ENCODE results near the gene VTN. TPM values are rescaled to one million over a fixed set of nuclear protein-coding genes. Genes with fewer than 3 reads are reported as not detected.
A peak's percentile ranks its signal among the peaks of the same experiment; 100 is the strongest.

The VTN gene
- total RNA-seq: under 1 TPM in 1 of 2 experiments, not detected in 1; 0.21 TPM

DNA sequence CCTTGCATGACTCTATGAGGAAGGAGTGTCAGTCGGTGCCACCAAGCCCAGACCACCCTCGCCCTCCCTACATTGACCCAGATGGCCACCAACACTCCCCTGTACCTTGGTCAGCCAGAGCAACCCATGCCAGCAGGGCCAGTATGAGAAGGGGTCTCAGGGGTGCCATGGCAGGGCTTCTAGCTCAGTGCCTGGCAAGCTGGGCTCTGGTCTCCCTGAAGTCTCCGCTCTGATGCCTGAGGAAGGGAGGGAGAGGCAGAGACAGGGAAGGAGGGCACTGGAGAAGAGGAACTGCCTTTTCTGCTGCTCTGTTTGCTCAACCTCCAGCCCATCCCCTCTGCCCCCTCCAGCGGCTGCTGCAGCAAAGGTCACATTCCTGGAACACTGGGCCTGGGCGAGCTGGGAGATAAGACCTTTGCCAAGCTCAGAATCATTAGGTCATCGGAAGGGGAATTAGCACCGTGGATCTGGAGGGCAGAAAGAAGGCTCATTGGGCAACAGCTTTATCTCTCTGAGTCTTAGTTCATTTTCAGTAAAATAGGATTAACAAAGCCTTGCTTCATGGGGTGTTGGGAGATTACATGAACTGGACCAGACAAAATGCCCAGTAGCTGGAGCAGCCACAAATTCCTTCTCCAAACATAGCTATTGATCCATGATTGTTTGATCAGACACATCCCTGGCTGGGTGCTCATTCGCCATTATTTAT is at the start of gene VTN:
Gene VTN, minus strand, starts transcription at position 273 of the 709 bp plus-strand sequence. Its CDS starts 104 bp downstream, at position 169.
- Mint-ChIP-seq H3K36me3 (ENCODE audit: low read depth) (peaks cover 7% of the 10 kb centered on the region), H3K9me3 (ENCODE audit: low read depth) (no peaks in the 10 kb centered on the region), H3K27me3 (no peaks in the 10 kb centered on the region), H3K27ac (peak within 1 kb of the TSS; percentile 86), H3K4me3 (peak within 1 kb of the TSS; percentile 76), H3K4me1 (peaks cover 22% of the 10 kb centered on the region)
- DNase-seq (no peak), ATAC-seq (no peak)
- ChIA-PET POLR2A (interaction anchor here (0.9 kb wide), 1 partner anchor 13 kb away, joined by 3 read pairs; the partner anchor contains the start of gene POLDIP2), CTCF (interaction anchor here (0.6 to 0.8 kb wide), 2 partner anchors 48 to 533 kb away, joined by 3 read pairs; no protein-coding TSS in a partner anchor)
- intact Hi-C loops (cut with DNase I, micrococcal nuclease): loop anchor here in 1 of 2 experiments (2.0 kb wide), 1 partner anchor 581 kb away; the partner anchor contains the start of gene PHF12

DNA sequence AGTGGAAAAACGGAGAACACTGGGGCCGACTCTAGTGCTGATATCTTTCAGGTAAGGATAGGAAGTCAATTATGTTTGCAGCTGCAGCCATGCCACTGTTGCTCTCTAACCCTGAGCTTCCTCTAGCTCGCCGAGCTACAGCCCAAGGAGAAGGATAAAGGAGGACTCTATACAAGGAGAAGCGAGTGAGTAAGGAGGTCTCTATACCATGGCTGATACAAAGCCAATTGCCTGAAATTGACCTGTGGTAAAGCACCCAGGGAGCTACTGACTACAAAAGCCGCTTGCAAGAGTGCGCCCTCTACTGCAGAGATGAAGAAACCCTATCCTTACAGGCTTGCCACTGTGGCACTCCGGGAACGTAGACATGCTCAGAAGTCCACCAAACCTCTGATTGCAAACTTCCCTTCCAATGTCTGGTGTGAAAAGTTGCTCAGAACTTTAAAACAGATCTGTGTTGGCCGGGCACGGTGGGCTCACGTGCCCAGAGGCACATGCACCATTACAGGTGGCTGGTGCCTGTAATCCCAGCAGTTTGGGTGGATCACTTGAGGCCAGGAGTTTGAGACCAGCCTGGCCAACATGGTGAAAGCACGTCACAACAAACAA is 46.7 kb upstream of the VTN start:
- DNase-seq (peak; percentile 75), ATAC-seq (peak; percentile 96)
- Mint-ChIP-seq H3K27ac (no peak overlapping the region), H3K4me1 (no peaks in the 10 kb centered on the region), H3K36me3 (ENCODE audit: low read depth) (no peaks in the 10 kb centered on the region), H3K4me3 (no peak overlapping the region), H3K27me3 (peaks cover 6% of the 10 kb centered on the region), H3K9me3 (ENCODE audit: low read depth) (no peaks in the 10 kb centered on the region)
- CTCF ChIA-PET: interaction anchor here (0.6 to 3.0 kb wide), 28 partner anchors 8 to 750 kb away, joined by 3 to 26 read pairs (median 4); partner anchors contain the start of genes IFT20, SARM1, SLC46A1 and TNFAIP1
- POLR2A ChIA-PET: interaction anchor here (0.6 kb wide), 1 partner anchor 89 kb away, joined by 3 read pairs; no protein-coding TSS in a partner anchor
- intact Hi-C loops (cut with DNase I, micrococcal nuclease): loop anchor here (2.0 to 5.0 kb wide), 3 partner anchors 32 to 235 kb away; no protein-coding TSS in a partner anchor

- Mint-ChIP-seq H3K27ac (no peak overlapping the region), H3K4me1 (no peaks in the 10 kb centered on the region), H3K27me3 (peaks cover 7% of the 10 kb centered on the region), H3K9me3 (ENCODE audit: low read depth) (no peaks in the 10 kb centered on the region), H3K4me3 (no peak overlapping the region), H3K36me3 (ENCODE audit: low read depth) (no peaks in the 10 kb centered on the region)
- CTCF ChIA-PET: interaction anchor here (0.7 to 3.0 kb wide), 17 partner anchors 9 to 751 kb away, joined by 3 to 26 read pairs (median 4); partner anchors contain the start of genes IFT20, PIGS, SARM1 and SLC46A1
- DNase-seq: no peak
- ATAC-seq: no peak
- intact Hi-C loops (cut with DNase I, micrococcal nuclease): loop anchor here (2.0 to 5.0 kb wide), 3 partner anchors 31 to 234 kb away; no protein-coding TSS in a partner anchor
- POLR2A ChIA-PET: interaction anchor here (0.5 kb wide), 1 partner anchor 180 kb away, joined by 3 read pairs; no protein-coding TSS in a partner anchor
These were observed 45.8 kb upstream of the VTN start for GRCh38 chr17:28415886-28416285.

DNA sequence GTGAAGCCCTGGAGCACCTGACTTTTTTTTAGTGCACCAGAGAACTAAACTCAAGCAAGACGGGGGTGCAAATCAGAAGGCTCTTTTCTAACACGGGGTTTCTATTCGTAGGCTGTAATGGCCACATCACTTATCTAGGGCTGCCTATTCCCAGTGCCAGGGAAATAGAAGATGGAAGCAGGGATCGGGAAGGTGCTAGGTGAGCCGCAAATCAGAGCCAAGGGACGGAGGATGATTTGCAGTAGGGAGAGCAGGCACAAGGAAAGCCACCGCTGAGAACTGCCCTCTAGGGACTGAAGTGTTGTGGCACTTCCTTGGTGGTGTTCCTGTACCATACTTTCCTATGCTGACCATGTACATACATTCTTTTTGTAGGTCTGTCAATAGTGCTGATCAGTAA is 43.7 kb upstream of the VTN start:
- Mint-ChIP-seq H3K4me3 (no peak overlapping the region), H3K36me3 (ENCODE audit: low read depth) (no peaks in the 10 kb centered on the region), H3K4me1 (no peaks in the 10 kb centered on the region), H3K27me3 (peaks cover 10% of the 10 kb centered on the region), H3K9me3 (ENCODE audit: low read depth) (no peaks in the 10 kb centered on the region), H3K27ac (no peak overlapping the region)
- intact Hi-C loops (cut with DNase I, micrococcal nuclease): no loop called here
- POLR2A ChIA-PET: no interaction called here
- CTCF ChIA-PET: interaction anchor here (0.6 to 1.1 kb wide), 2 partner anchors 9 to 63 kb away, joined by 3 to 4 read pairs; no protein-coding TSS in a partner anchor
- ATAC-seq (no peak), DNase-seq (no peak)

GRCh38 chr17:28412099-28412498 is 42.0 kb upstream of the VTN start:
- CTCF ChIA-PET: no interaction called here
- no peak overlapping the region for H3K4me3 Mint-ChIP-seq

GRCh38 chr17:28407974-28408306 is 37.8 kb upstream of the VTN start:
- no peak overlapping the region for H3K27ac Mint-ChIP-seq
- POLR2A ChIA-PET: no interaction called here
- H3K27me3 Mint-ChIP-seq: peaks cover 12% of the 10 kb centered on the region

More at GRCh38 chr17:28412099-28412498, 42.0 kb upstream of the VTN start:
- POLR2A ChIA-PET: no interaction called here
- Mint-ChIP-seq H3K27me3 (peaks cover 16% of the 10 kb centered on the region), H3K36me3 (ENCODE audit: low read depth) (no peaks in the 10 kb centered on the region), H3K4me1 (no peaks in the 10 kb centered on the region), H3K27ac (no peak overlapping the region), H3K9me3 (ENCODE audit: low read depth) (no peaks in the 10 kb centered on the region)
- ATAC-seq: no peak
- DNase-seq: no peak
- intact Hi-C loops (cut with DNase I, micrococcal nuclease): no loop called here

DNA sequence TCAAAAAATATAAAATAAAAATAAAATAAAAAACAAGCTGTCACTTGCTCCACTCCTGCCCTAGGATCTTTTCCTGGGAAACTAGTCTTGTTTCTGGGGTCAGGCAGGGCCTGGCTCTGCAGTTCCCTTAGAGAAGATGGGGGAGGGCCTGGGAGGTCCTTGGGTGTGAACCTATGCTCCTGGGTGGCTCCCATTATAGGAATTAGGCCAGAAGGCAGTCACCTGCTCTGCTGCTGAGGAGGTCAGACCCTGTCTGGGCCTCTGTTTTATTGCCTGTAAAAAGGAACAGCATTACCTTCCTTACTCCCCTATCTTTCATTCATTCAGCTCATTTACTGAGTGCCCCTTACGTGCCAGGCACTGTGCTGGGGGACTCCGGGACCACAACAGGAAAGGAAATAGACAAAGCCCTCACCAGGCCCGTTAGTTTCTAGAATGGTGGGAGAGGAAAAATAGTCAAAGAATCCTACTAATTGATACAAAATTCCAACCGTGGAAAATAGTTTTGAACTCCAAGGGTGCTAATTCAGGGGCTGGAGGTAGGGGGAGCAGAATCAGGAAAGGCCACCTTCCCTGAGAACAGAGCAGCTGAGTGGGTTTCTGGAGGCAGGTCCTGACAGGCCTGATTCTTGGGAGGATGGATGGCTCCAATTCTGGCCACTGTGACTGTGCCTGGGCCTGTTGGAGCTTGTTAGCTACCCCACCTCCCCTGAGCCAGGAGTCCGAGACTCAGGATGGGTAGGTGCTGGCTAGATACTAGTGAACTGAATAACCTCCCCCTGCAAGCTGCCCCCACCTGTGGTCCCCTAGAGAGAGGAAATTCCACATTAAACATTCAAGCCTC is 37.2 kb upstream of the VTN start:
- intact Hi-C loops (cut with DNase I, micrococcal nuclease): loop anchor here in 1 of 2 experiments (5.0 kb wide), 1 partner anchor 50 kb away; the partner anchor contains the start of gene POLDIP2
- Mint-ChIP-seq H3K36me3 (ENCODE audit: low read depth) (no peaks in the 10 kb centered on the region), H3K9me3 (ENCODE audit: low read depth) (no peaks in the 10 kb centered on the region), H3K27ac (no peak overlapping the region), H3K4me3 (no peak overlapping the region), H3K4me1 (peaks cover 8% of the 10 kb centered on the region), H3K27me3 (peaks cover 12% of the 10 kb centered on the region)
- CTCF ChIA-PET: interaction anchor here (4.1 kb wide), 1 partner anchor 9 kb away, joined by 26 read pairs; no protein-coding TSS in a partner anchor
- DNase-seq: no peak
- ATAC-seq: no peak
- POLR2A ChIA-PET: no interaction called here

More at GRCh38 chr17:28407974-28408306, 37.8 kb upstream of the VTN start:
- CTCF ChIA-PET: interaction anchor here (0.6 to 4.1 kb wide), 2 partner anchors 9 to 90 kb away, joined by 3 to 26 read pairs; no protein-coding TSS in a partner anchor
- DNase-seq: no peak
- H3K36me3 Mint-ChIP-seq (ENCODE audit: low read depth): no peaks in the 10 kb centered on the region
- intact Hi-C loops (cut with DNase I, micrococcal nuclease): loop anchor here in 1 of 2 experiments (5.0 kb wide), 1 partner anchor 51 kb away; the partner anchor contains the start of gene POLDIP2
- ATAC-seq: no peak
- H3K4me3 Mint-ChIP-seq: no peak overlapping the region
- no peaks in the 10 kb centered on the region for H3K9me3 Mint-ChIP-seq (ENCODE audit: low read depth)
- peaks cover 8% of the 10 kb centered on the region for H3K4me1 Mint-ChIP-seq

GRCh38 chr17:28406473-28406814 is 36.3 kb upstream of the VTN start:
- ChIA-PET POLR2A (no interaction called here), CTCF (interaction anchor here (0.7 to 4.1 kb wide), 3 partner anchors 10 to 89 kb away, joined by 3 to 26 read pairs (median 3); no protein-coding TSS in a partner anchor)
- Mint-ChIP-seq H3K4me3 (peak overlapping the region; percentile 75), H3K36me3 (ENCODE audit: low read depth) (no peaks in the 10 kb centered on the region), H3K27me3 (peaks cover 12% of the 10 kb centered on the region), H3K27ac (peak overlapping the region; percentile 2), H3K9me3 (ENCODE audit: low read depth) (no peaks in the 10 kb centered on the region), H3K4me1 (peaks cover 12% of the 10 kb centered on the region)
- ATAC-seq (peak; percentile 42), DNase-seq (no peak)
- intact Hi-C loops (cut with DNase I, micrococcal nuclease): loop anchor here in 1 of 2 experiments (5.0 kb wide), 1 partner anchor 49 kb away; the partner anchor contains the start of gene POLDIP2

DNA sequence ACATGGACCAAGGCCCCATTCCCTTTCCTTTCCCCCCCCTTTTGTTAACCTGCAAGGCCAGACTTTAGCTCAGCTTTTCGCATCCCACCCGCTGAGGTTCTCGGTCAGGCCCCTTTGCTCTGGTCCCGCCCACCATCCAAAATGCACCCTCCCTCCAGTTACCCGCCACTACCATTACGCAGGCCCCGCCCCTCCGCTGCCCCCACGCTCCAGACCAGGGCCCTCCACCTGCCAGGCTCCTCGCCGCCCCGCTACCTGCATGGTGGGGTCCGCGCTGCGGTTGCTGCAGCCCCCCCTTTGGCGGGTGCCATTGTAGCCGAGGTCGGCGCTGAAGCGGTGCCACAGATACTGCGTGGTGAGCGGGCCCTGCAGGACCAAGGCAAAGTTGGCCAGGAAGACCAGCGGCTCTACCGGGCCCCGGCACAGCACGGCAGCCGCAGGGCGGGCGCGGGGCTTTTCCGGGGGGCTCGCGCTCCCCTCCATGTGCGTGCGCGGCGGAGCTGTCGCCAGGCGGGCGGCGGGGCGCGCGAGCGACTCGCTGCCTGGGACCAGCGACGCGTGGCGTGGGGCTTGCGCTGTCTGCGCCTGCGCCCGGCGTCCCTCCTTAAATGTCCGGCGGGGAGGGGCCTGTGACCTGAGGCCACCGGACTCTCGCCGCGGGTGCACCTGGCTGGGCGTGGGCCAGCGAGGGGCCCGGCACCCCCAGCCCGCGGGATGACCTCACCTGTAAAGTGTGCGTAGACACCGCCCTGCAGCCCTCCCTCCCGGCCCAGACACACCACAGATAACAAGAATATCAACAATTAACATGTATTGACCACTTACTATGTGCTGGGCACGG is 35.7 kb upstream of the VTN start, which contains the start of gene SLC46A1:
Gene SLC46A1, minus strand, starts transcription at position 581 of the 841 bp plus-strand sequence. Its CDS starts 98 bp downstream, at position 483.
- Mint-ChIP-seq H3K4me1 (peaks cover 14% of the 10 kb centered on the region), H3K27me3 (peaks cover 11% of the 10 kb centered on the region), H3K9me3 (ENCODE audit: low read depth) (no peaks in the 10 kb centered on the region), H3K27ac (peak within 1 kb of the TSS; percentile 19), H3K4me3 (peak within 1 kb of the TSS; percentile 75), H3K36me3 (ENCODE audit: low read depth) (no peaks in the 10 kb centered on the region)
- CTCF ChIA-PET: interaction anchor here (0.7 to 4.1 kb wide), 4 partner anchors 11 to 90 kb away, joined by 3 to 26 read pairs (median 3); no protein-coding TSS in a partner anchor
- DNase-seq (peak; percentile 73), ATAC-seq (peak; percentile 87)
- POLR2A ChIA-PET: interaction anchor here (0.6 to 1.0 kb wide), 2 partner anchors 15 to 1005 kb away, joined by 6 to 7 read pairs; no protein-coding TSS in a partner anchor
- intact Hi-C loops (cut with DNase I, micrococcal nuclease): loop anchor here in 1 of 2 experiments (5.0 kb wide), 1 partner anchor 49 kb away; the partner anchor contains the start of gene POLDIP2

All from activated CD4-positive, alpha-beta T cell treated with anti-CD3 and anti-CD28 coated beads for 36 hours (primary cell).